ENCODE measurements around the gene LRMDA.
A peak's percentile ranks its signal among the peaks of the same experiment; 100 is the strongest.

The LRMDA gene

DNA sequence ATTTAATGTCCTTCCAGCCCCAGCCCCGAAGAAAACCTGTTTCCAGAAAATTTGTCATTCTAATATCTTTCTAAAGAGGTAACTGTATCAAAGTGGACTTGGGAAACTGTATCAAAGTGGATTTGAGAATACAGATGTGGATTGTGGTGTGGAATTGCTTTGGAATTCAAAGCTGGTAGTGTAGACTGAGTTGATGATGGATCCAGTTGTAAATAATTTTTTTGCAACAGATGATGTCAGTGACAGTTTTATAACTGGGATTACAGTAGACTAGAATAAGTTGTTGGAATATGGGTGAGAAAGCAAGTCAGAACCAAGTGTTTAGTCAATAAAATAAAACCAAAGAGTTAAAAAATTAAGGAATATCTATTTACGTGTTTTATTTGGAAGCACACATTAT is 202.1 kb downstream of the LRMDA start:
- no peak for ATAC-seq
- no peak overlapping the region for H3K27ac Mint-ChIP-seq
- no peak for DNase-seq
- no peak overlapping the region for H3K4me3 Mint-ChIP-seq
- H3K9me3 Mint-ChIP-seq: no peaks in the 10 kb centered on the region
- no peaks in the 10 kb centered on the region for H3K4me1 Mint-ChIP-seq
- peaks cover 15% of the 10 kb centered on the region for H3K27me3 Mint-ChIP-seq

DNA sequence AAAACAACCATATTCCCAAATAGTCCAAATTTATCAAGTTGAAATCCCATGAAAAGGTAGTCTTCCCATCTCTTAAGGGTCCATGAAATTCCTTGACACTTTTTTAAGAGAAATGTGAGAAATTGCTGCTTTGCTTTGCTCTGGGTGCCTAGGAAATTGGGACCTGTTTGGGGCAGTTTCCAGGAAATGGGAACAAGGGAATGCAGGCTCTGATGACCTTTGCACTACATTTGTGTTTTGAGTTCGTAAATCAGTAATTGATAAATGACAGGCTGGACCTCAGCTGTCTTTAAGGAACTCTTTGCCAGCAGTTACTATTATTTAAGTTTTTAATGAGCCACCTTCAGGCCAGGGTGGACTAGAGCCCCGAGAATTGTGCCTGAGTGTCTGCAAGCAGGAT is 203.5 kb downstream of the LRMDA start:
- Mint-ChIP-seq H3K27ac (no peak overlapping the region), H3K27me3 (peaks cover 27% of the 10 kb centered on the region), H3K4me3 (no peak overlapping the region), H3K9me3 (no peaks in the 10 kb centered on the region), H3K4me1 (no peaks in the 10 kb centered on the region)
- DNase-seq (no peak), ATAC-seq (no peak)

DNA sequence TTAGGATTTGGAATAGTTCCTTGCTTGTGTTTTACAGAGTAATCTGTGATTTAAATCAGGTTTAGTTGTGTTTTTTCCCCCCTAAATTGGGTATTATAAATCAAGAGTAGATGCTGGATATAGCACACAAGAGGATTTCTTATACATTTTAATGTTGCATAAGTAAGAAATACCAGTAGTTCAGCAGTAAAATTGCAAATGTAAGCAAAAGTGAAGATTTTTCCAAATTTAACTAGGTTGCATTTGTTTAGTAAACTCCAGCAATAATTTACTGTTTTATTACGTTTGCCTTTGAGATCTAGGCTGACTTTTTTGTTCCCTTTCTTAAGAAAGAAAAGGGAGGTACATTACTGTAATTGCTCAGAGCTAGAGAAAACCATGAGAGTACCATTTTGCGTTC is 207.3 kb downstream of the LRMDA start:
- Mint-ChIP-seq H3K27ac (no peak overlapping the region), H3K4me1 (no peaks in the 10 kb centered on the region), H3K4me3 (no peak overlapping the region), H3K27me3 (peaks cover 24% of the 10 kb centered on the region), H3K9me3 (no peaks in the 10 kb centered on the region)
- DNase-seq (no peak), ATAC-seq (no peak)

DNA sequence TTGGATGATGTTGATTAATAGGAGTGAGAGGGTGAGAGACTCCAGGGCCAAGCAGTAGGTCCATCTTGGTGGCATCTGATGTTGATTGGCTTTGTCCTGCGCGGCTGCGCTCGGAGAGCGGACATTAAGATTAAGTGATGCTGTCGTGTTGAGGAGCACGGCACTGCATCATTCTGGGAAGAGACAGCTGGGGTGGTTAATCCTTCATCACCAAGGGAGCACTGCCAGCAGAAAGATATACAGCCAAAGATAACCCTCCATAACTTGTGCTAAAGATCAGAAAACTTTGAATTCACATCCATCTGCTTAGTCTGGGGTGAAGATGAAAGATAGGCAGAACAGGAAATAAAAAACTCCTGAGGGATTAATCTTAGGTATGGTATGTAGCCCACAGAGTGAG is 208.3 kb downstream of the LRMDA start:
- ATAC-seq: no peak
- H3K27ac Mint-ChIP-seq: no peak overlapping the region

DNA sequence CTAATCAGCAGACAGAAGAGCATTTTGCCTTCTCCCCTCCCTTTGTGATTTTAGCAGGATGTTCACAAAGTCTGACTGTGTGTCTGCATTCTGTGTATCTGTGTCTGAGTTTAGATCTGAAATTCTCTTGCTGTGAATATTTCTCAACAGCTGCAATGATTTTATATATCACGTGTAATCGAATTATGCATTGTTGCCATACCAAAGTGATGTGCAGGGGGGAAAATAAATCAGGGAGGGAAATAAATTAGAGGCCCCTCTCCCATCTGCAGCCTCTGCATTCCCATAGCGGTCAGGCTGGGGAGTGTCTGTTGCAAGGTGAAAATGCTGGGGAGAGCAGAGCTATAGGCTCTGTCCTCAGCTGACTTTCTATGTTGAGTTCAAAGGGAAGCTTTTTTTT is 209.0 kb downstream of the LRMDA start:
- H3K4me1 Mint-ChIP-seq: no peaks in the 10 kb centered on the region
- ATAC-seq (no peak), DNase-seq (no peak)
- H3K27me3 Mint-ChIP-seq: peaks cover 24% of the 10 kb centered on the region
- H3K27ac Mint-ChIP-seq: no peak overlapping the region
- no peaks in the 10 kb centered on the region for H3K9me3 Mint-ChIP-seq
- H3K4me3 Mint-ChIP-seq: no peak overlapping the region

More for the DNA sequence above, 208.3 kb downstream of the LRMDA start:
- Mint-ChIP-seq H3K9me3 (no peaks in the 10 kb centered on the region), H3K27me3 (peaks cover 24% of the 10 kb centered on the region), H3K4me1 (no peaks in the 10 kb centered on the region), H3K4me3 (no peak overlapping the region)
- DNase-seq: no peak

DNA sequence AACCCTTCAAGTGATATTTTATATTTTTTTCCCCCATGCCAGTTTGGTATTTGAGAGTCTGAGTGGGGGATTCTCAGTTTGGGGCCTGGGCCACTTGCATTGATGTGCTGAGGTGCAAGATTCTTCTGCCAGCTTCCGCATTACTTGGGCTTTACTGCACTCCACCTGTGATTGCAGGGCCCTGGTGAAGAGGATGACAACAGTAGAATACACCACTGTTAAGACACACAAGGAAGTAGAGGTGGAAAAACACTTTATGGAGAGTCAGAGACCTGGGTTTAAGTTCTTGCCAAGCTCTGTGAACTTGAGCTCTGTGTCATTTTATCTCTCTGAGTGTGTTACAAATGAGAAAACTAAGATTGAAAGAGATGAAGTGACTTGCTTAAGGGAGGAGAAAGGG is 209.4 kb downstream of the LRMDA start:
- Mint-ChIP-seq H3K27ac (no peak overlapping the region), H3K4me1 (no peaks in the 10 kb centered on the region), H3K9me3 (no peaks in the 10 kb centered on the region), H3K27me3 (peaks cover 24% of the 10 kb centered on the region), H3K4me3 (no peak overlapping the region)
- no peak for DNase-seq
- no peak for ATAC-seq

DNA sequence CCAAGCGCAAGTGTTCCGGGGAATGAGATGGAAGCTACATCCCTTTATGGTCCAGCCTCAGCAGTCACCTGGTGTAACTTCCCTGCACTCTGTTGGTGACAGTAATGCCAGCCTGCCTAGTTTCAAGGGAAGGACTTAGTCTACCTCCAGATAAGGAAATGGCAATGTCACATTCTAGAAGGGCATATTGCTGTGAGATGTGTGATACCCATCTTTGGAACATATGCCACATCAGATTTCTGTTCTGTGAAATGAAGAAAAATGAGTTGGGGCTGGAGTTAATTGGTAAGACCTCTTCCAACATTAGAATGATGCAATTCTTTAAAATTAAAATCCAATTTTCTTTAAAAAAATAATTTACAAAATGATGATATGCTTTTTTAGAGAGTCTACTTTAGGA is 212.0 kb downstream of the LRMDA start:
- no peak for DNase-seq
- no peak for ATAC-seq
- Mint-ChIP-seq H3K9me3 (no peaks in the 10 kb centered on the region), H3K27ac (no peak overlapping the region), H3K4me1 (no peaks in the 10 kb centered on the region), H3K27me3 (peaks cover 16% of the 10 kb centered on the region), H3K4me3 (no peak overlapping the region)

DNA sequence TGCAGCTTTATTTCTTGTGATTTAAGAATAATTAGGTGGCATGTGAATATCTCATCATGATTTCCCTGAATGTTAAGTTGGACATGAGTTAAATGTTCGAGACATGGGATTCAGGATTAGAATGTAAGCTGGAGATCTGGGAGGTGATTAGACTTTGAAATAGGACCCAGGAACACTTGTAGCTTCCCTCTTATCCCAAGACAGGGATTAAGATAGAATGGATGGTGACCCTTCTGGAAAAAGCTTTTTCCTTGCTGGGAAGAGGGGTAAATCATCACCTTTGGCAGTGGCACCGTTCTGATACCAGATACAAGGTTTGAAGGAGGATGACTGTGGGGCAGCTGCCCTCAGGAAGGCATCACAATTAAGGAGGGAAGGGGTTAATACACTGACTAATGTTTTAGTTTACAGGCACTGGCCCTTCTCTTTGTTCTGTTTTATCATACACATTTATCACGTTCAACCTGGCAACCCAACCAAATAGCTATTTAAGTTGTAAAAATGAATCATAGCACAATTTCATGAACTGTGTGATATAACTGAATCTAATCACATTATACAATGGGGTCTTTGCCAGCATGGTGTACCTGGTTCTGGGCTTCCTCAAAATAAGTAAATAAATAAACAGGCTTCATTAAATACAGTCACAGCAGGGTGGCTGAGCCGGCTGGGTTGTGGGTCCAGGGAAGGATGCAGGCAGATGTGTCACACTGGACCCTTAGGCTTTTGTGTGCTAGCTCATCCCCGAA is 212.7 kb downstream of the LRMDA start:
- Mint-ChIP-seq H3K4me1 (no peaks in the 10 kb centered on the region), H3K27me3 (peaks cover 10% of the 10 kb centered on the region), H3K9me3 (no peaks in the 10 kb centered on the region), H3K27ac (no peak overlapping the region), H3K4me3 (no peak overlapping the region)
- DNase-seq: no peak
- no peak for ATAC-seq

DNA sequence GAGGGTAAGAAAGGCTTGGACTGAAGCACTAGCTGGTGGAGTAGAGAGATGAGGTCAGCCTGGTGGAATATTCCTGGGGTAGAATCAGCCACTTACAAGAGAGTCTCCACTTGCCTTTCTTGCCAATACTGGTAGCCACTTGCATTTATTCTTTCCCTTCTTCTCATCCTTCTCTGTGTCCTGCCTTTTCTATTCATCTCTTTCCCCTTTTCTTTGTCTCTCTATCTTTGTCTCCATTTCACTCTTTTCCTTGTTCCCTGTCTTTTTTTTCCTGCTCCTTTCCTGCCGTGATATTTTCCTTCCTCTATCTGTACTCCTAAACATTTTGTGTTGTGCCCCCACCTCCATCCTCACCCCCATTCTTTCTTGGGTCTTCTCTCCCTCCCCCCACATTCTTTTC is 214.3 kb downstream of the LRMDA start:
- ATAC-seq (no peak), DNase-seq (no peak)
- H3K27me3 Mint-ChIP-seq: no peaks in the 10 kb centered on the region
- H3K9me3 Mint-ChIP-seq: no peaks in the 10 kb centered on the region
- H3K4me3 Mint-ChIP-seq: no peak overlapping the region
- H3K4me1 Mint-ChIP-seq: no peaks in the 10 kb centered on the region
- peak overlapping the region in 1 of 2 donors; percentile 8 for H3K27ac Mint-ChIP-seq

DNA sequence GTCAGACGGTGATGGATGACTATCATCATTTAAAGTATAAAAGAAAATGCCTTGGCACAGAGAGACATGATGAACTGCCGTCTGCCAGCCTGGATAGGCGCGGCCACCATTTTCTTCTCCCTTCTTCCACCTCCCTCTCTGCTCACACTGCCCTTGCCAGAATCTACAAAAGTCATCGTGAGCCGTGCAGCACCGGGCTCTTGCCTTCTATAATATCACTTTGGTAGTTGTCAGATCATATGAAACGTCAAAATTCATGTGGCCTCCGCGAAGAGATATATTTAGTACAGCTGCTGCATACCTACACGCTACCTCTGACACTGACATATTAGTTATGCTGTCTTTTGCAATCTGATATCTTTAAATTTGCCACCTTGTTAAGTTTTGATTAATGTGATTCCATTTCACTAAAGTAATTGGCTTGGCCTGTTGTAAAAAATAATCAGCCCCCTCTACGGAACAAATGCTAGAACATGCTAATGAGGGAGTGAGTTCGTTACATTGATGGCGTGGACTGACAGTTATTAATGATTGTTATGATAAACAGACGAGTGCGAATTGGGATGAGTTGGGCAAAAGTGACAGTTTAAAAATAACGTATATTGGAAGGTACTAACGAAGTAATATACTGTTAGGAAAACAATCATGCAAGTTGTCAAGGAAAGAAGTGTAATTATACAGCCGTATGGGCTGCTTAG is 214.9 kb downstream of the LRMDA start:
- no peak overlapping the region for H3K4me3 Mint-ChIP-seq
- H3K4me1 Mint-ChIP-seq: no peaks in the 10 kb centered on the region
- H3K27me3 Mint-ChIP-seq: no peaks in the 10 kb centered on the region
- H3K27ac Mint-ChIP-seq: no peak overlapping the region
- DNase-seq (no peak), ATAC-seq (no peak)
- H3K9me3 Mint-ChIP-seq: no peaks in the 10 kb centered on the region

DNA sequence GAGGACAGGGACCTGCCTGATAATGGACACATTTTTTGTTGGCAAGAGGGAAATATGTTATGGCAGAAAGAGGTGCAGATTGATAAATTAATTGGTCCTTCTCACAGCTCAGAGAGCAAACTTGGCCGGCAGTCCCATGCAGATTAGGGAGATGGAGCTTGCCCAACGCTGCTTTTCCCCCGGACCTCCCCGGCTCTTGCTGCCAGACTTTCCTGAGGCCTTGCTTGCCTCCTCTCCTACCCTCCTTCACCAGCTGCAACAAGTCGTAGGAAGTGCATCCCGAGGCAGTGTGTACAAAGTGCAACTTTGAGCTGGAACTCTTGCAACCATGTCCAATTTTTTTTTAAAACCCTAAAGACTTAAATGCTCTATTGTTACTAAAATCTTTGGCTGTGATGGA is 215.5 kb downstream of the LRMDA start:
- Mint-ChIP-seq H3K4me1 (no peaks in the 10 kb centered on the region), H3K27me3 (no peaks in the 10 kb centered on the region), H3K4me3 (no peak overlapping the region), H3K9me3 (no peaks in the 10 kb centered on the region), H3K27ac (no peak overlapping the region)
- ATAC-seq (no peak), DNase-seq (no peak)

DNA sequence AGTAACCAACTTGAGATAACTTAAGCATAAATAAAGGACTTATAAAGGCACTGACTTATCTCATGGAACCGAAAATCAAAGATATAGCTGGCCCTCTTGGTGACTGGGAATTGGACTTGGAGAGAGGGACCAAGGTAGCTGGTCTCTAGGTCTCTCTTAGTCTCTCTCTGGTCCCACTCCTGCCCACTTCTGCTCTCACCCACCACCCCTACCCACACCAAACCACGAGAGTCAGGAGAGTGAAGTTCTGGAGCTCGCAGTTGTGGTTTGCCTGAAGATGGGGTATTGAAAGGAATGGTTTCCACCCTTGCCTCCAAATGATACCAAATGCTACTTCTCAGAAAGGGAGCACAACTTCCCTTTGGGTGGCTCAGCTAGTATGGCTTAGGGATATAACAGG is 216.3 kb downstream of the LRMDA start:
- DNase-seq: no peak
- ATAC-seq: no peak
- no peaks in the 10 kb centered on the region for H3K9me3 Mint-ChIP-seq
- H3K27me3 Mint-ChIP-seq: no peaks in the 10 kb centered on the region
- no peaks in the 10 kb centered on the region for H3K4me1 Mint-ChIP-seq
- no peak overlapping the region for H3K27ac Mint-ChIP-seq
- H3K4me3 Mint-ChIP-seq: no peak overlapping the region

DNA sequence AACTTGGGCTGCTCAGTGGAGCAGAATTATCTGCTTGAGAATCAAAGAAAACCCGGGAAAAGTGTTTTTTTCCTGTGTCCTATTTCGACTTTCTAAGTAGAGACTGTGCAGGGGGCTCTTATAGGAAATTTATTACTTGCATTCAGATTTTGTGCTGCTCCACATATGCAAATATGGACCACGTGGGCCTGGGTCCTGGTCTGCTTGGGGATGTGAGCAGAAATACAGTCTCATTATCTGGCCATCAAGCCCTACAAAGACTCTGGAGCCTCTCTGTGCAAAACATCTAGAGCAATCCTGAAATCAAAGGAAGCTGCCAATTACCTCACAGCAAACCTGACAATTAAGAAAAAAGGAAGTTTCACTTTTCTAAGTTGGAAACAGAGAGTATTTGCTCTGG is 216.9 kb downstream of the LRMDA start:
- H3K9me3 Mint-ChIP-seq: no peaks in the 10 kb centered on the region
- no peak overlapping the region for H3K27ac Mint-ChIP-seq
- no peak overlapping the region for H3K4me3 Mint-ChIP-seq
- H3K4me1 Mint-ChIP-seq: no peaks in the 10 kb centered on the region
- no peak for ATAC-seq
- H3K27me3 Mint-ChIP-seq: no peaks in the 10 kb centered on the region
- DNase-seq: no peak

DNA sequence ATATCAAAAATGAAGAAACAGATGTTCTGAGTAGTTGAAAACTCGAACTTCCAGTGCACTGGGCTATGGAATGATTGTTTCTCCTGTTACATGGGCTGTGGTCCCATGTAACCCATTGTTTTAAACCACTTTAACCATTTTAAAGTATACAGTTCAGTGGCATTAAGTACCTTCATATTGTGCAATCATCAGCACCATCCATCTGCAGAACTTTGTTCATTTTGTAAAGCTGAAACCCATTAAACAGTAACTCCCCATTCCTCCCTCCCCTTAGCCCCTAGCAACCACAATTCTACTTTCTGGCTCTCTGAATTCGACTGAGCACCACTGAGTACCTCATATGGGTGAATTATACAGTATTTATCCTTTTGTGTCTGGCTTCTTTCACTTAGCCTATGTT is 217.4 kb downstream of the LRMDA start:
- H3K27me3 Mint-ChIP-seq: no peaks in the 10 kb centered on the region
- no peaks in the 10 kb centered on the region for H3K4me1 Mint-ChIP-seq
- ATAC-seq (no peak), DNase-seq (no peak)
- H3K9me3 Mint-ChIP-seq: no peaks in the 10 kb centered on the region
- no peak overlapping the region for H3K27ac Mint-ChIP-seq
- no peak overlapping the region for H3K4me3 Mint-ChIP-seq

DNA sequence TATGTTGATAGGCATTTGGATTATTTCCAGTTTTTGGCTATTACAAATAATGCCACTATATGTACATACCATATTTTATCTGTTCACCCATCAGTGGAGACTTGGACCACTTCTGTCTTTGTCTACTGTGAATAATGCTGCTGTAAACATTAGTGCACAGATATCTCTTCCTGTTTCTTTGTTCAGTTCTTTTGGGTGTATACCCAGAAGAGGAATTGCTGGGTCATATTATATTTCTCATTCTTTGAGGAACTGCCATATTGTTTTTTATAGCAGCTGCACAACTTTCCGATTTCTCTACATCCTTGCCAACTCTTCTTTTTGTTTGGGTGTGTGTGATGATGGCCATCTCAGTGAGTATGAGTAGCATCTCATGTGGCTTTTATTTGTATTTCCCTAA is 218.0 kb downstream of the LRMDA start:
- Mint-ChIP-seq H3K27ac (no peak overlapping the region), H3K4me1 (no peaks in the 10 kb centered on the region), H3K27me3 (no peaks in the 10 kb centered on the region), H3K9me3 (no peaks in the 10 kb centered on the region), H3K4me3 (no peak overlapping the region)
- DNase-seq: no peak
- no peak for ATAC-seq

DNA sequence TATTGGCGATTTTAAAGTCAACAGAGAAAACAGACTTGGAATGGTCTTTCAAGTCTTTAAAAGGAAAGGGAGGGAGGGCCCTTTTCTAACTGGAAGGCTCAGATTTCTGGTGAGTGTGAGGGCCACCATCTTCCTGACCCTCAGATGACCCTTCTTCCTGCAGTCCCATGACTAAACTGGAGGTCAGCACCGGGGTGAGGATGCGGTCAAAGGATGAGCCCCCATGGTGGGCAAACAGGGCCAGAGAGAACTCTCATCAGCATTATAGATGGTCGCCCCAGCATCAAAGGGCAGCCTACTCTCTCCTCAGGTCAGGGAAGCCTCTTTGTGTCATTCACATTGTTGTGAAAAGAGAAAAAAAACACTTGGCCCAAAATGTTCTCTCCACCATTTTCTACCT is 219.2 kb downstream of the LRMDA start:
- H3K27ac Mint-ChIP-seq: no peak overlapping the region
- no peak overlapping the region for H3K4me3 Mint-ChIP-seq
- DNase-seq (no peak), ATAC-seq (no peak)
- no peaks in the 10 kb centered on the region for H3K9me3 Mint-ChIP-seq
- H3K4me1 Mint-ChIP-seq: no peaks in the 10 kb centered on the region
- H3K27me3 Mint-ChIP-seq: no peaks in the 10 kb centered on the region

DNA sequence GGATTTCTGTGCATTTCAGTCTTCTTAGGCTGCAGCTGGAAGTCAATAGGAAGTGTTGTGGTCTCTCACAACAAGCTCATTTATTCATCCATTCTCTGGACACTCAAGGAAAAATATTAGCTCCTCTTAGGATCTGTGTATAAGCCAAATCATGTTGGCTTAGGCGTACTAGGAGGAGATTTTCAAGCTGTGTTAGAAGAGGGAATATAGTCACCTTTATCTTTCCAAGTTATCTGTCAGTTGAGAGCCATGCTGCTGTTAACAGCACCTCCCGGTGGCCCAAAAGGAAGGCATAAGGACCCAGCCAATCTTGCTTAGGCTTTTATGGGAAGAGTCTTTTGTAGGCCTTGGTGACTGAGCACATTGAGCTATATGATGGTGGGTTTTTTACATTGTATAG is 220.0 kb downstream of the LRMDA start:
- Mint-ChIP-seq H3K4me1 (no peaks in the 10 kb centered on the region), H3K9me3 (no peaks in the 10 kb centered on the region), H3K27ac (no peak overlapping the region), H3K27me3 (no peaks in the 10 kb centered on the region), H3K4me3 (no peak overlapping the region)
- no peak for ATAC-seq
- no peak for DNase-seq

Measured in stimulated activated naive CD8-positive, alpha-beta T cell treated with anti-CD3 and anti-CD28 coated beads, Interleukin-15, amount 100 ng/mL, for 72 hours (primary cell).